Natural killer cell (primary cell): ENCODE data around the gene GSE1. TPM values are rescaled to one million over a fixed set of nuclear protein-coding genes. Genes with fewer than 3 reads are reported as not detected.
"Not testable (repeated sequence)": the region's sequence is repeated elsewhere in the genome, so short reads cannot be mapped to it uniquely, and the experiment has no call there.

Experiments used
- ATAC-seq, 3 donors: fragments of 150-1000 bp in 2 of 3; fragments of 200-7000 bp in 1 of 3; cut with Tn5 transposase; 1 replicate in 1 of 3; 2 replicates in 2 of 3; pipeline ENCODE4 v1.10.0; 2021; ENCODE audit warnings: mild to moderate bottlenecking in 2 of 3, moderate library complexity in 2 of 3
- DNase-seq, 2 donors: peaks; one replicate each; pipeline versions ENCODE4 v3.0.0 to v3.0.0-alpha.2; 2013 to 2021; ENCODE audit warnings: mixed read lengths in 1 of 2
- H3K27ac ChIP-seq: one replicate; pipeline ENCODE4 v1.5.1; 2013; ENCODE audit warnings: mild to moderate bottlenecking, low read length
- H3K27me3 ChIP-seq: one replicate; pipeline ENCODE4 v1.6.1; 2013; ENCODE audit warnings: low read length; ENCODE audit not compliant: control insufficient read depth, insufficient read depth
- H3K36me3 ChIP-seq: one replicate; pipeline ENCODE4 v1.6.1; 2013; ENCODE audit warnings: low read length; ENCODE audit not compliant: control insufficient read depth, insufficient read depth
- H3K4me1 ChIP-seq: one replicate; pipeline ENCODE4 v1.6.1; 2013; ENCODE audit warnings: low read length; ENCODE audit not compliant: control insufficient read depth, insufficient read depth
- H3K4me3 ChIP-seq: one replicate; pipeline ENCODE4 v1.5.1; 2013; ENCODE audit warnings: low read length
- H3K9me3 ChIP-seq: one replicate; pipeline ENCODE4 v1.6.1; 2013; ENCODE audit warnings: low read length; ENCODE audit not compliant: control insufficient read depth, insufficient read depth
- H3K27ac Mint-ChIP-seq, 2 donors: one replicate each; pipeline ENCODE4 v1.8.0; 2022; ENCODE audit warnings: mild to moderate bottlenecking in 2 of 2, mixed read lengths in 2 of 2, moderate library complexity in 1 of 2
- H3K27me3 Mint-ChIP-seq, 2 donors: one replicate each; pipeline ENCODE4 v1.8.0; 2022; ENCODE audit warnings: low read depth in 2 of 2, mixed read lengths in 2 of 2
- H3K36me3 Mint-ChIP-seq: one replicate; pipeline ENCODE4 v1.8.0; 2022; ENCODE audit warnings: mixed read lengths
- H3K4me1 Mint-ChIP-seq, 2 donors: one replicate each; pipeline ENCODE4 v1.8.0; 2022; ENCODE audit warnings: mixed read lengths in 2 of 2
- H3K4me3 Mint-ChIP-seq: one replicate; pipeline ENCODE4 v1.8.0; 2022; ENCODE audit warnings: mild to moderate bottlenecking, moderate library complexity, mixed read lengths
- H3K9me3 Mint-ChIP-seq, 2 donors: one replicate each; pipeline ENCODE4 v1.8.0; 2022; ENCODE audit warnings: mixed read lengths in 2 of 2
- WGBS: methylation state at CpG from one replicate; pipeline ENCODE4 v1.1.7; 2013; ENCODE audit warnings: missing lambda C conversion rate; ENCODE audit not compliant: insufficient coverage; 5-methylcytosine and 5-hydroxymethylcytosine counted together
- intact Hi-C: fragments of 100-400 bp; cut with micrococcal nuclease; formaldehyde crosslinking; loops from one replicate; pipeline ENCODE4 v1.14.2; 2022
- total RNA-seq, 4 donors: library from RNA; stranded (reverse); fragments of 120-200 nt in 1 of 4; gene quantifications; one replicate each; pipeline versions ENCODE4 v1.2.3 to v1.2.4, GENCODE V29; 2013 to 2022
- TF ChIP-seq, protein P1 (sequence below): fragments of 200-600 bp; IDR thresholded peaks from one replicate; pipeline ENCODE4 v1.8.0; 2022; ENCODE audit warnings: antibody characterized with exemption

The GSE1 gene
- total RNA-seq, 3 donors from 2014 or later (not counting 1 experiment from before 2014, with no cell fraction given), result 232 to 277 (median 233) TPM

DNA sequence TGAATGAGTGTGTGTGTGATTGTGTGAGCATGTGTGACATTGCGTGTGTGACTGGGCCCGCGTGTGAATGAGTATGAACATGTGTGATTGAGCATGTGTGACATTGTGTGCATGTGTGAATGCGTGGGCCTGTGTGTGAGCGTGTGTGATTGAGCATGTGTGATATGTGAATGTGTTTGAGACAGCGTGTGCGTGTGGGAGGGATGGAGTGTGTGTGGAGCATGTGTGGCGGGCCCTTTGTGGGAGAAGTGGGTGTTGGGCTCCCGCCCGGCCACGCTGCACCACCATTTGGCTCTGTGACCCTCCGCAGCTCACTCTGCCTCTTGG is 22.7 kb upstream of the GSE1 start:
- TF ChIP-seq, protein P1, sequence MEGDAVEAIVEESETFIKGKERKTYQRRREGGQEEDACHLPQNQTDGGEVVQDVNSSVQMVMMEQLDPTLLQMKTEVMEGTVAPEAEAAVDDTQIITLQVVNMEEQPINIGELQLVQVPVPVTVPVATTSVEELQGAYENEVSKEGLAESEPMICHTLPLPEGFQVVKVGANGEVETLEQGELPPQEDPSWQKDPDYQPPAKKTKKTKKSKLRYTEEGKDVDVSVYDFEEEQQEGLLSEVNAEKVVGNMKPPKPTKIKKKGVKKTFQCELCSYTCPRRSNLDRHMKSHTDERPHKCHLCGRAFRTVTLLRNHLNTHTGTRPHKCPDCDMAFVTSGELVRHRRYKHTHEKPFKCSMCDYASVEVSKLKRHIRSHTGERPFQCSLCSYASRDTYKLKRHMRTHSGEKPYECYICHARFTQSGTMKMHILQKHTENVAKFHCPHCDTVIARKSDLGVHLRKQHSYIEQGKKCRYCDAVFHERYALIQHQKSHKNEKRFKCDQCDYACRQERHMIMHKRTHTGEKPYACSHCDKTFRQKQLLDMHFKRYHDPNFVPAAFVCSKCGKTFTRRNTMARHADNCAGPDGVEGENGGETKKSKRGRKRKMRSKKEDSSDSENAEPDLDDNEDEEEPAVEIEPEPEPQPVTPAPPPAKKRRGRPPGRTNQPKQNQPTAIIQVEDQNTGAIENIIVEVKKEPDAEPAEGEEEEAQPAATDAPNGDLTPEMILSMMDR, result no peak
- Mint-ChIP-seq H3K27ac (no peak overlapping the region), H3K4me3 (no peak overlapping the region), H3K4me1 (peaks cover 16 to 54% of the 10 kb centered on the region in 2 donors), H3K36me3 (no peaks in the 10 kb centered on the region), H3K9me3 (no peaks in the 10 kb centered on the region), H3K27me3 (no peaks in the 10 kb centered on the region)
- Histone ChIP-seq H3K36me3 (peaks cover 7% of the 10 kb centered on the region), H3K4me3 (no peak overlapping the region), H3K9me3 (no peaks in the 10 kb centered on the region), H3K27me3 (no peaks in the 10 kb centered on the region), H3K4me1 (peaks cover 46% of the 10 kb centered on the region), H3K27ac (no peak overlapping the region)
- intact Hi-C loops, result no loop called here
- DNase-seq (no peak), ATAC-seq (no peak)
- 96% methylated on average over 12 of the region's 12 CpGs for WGBS

DNA sequence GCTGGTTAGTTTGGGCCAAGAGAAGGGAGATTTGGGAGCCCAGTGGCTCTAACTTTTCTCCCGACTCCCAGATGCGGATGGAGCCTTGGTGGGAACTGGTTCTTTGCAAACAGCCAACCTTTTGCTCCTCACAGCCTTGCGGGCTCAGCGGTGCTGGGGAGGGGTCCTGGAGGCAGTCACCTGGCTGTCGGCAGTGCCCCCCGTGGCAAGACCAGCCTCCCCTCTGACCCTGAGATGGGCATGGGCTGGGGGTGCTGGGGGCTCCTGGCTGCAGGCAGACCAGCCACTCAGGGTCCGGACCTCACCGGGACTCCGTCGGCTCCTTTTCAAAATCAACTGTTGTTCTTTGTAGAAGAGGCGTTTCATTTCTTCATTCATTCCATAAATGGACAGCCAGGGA is 21.7 kb upstream of the GSE1 start:
- DNase-seq, result no peak
- Histone ChIP-seq H3K27ac (no peak overlapping the region), H3K4me3 (no peak overlapping the region), H3K9me3 (no peaks in the 10 kb centered on the region), H3K27me3 (no peaks in the 10 kb centered on the region), H3K36me3 (peaks cover 4% of the 10 kb centered on the region), H3K4me1 (peaks cover 38% of the 10 kb centered on the region)
- no peaks in the 10 kb centered on the region for H3K9me3 Mint-ChIP-seq
- H3K27me3 Mint-ChIP-seq, result no peaks in the 10 kb centered on the region
- H3K36me3 Mint-ChIP-seq, result no peaks in the 10 kb centered on the region
- H3K4me3 Mint-ChIP-seq, result no peak overlapping the region
- 93% methylated on average over 10 of the region's 11 CpGs for WGBS
- ATAC-seq, result no peak
- peaks cover 22 to 54% of the 10 kb centered on the region in 2 donors for H3K4me1 Mint-ChIP-seq
- intact Hi-C loops, result no loop called here
- no peak overlapping the region for H3K27ac Mint-ChIP-seq
- TF ChIP-seq, protein P1, result no peak

DNA sequence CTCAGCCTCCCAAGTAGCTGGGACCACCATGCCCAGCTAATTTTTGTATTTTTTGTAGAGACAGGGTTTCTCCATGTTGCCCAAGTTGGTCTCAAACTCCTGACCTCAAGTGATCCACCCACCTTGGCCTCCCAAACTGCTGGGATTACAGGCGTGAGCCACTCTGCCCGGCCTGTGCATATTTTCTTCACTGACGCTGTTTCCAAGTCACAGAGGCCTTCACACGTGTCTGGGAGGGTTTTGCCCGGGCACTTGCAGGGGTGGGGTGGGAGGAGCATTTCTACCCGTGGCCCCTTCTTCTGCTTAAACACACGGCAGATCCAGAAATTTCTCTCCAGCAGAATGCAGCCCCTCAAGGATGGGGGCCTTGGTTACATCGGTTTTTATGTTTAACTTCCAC is 20.8 kb upstream of the GSE1 start:
- H3K4me3 ChIP-seq, ATAC-seq, H3K9me3 Mint-ChIP-seq, H3K27ac ChIP-seq, H3K9me3 ChIP-seq, H3K27me3 Mint-ChIP-seq, intact Hi-C loops, H3K36me3 Mint-ChIP-seq, H3K4me3 Mint-ChIP-seq, DNase-seq, H3K27me3 ChIP-seq, H3K36me3 ChIP-seq: not testable (repeated sequence)
- Mint-ChIP-seq H3K27ac (peak overlapping the region in 1 of 2 donors; percentile 32), H3K4me1 (peaks cover 22 to 46% of the 10 kb centered on the region in 2 donors)
- WGBS, result 69% methylated on average over 8 of the region's 8 CpGs
- peaks cover 30% of the 10 kb centered on the region for H3K4me1 ChIP-seq

DNA sequence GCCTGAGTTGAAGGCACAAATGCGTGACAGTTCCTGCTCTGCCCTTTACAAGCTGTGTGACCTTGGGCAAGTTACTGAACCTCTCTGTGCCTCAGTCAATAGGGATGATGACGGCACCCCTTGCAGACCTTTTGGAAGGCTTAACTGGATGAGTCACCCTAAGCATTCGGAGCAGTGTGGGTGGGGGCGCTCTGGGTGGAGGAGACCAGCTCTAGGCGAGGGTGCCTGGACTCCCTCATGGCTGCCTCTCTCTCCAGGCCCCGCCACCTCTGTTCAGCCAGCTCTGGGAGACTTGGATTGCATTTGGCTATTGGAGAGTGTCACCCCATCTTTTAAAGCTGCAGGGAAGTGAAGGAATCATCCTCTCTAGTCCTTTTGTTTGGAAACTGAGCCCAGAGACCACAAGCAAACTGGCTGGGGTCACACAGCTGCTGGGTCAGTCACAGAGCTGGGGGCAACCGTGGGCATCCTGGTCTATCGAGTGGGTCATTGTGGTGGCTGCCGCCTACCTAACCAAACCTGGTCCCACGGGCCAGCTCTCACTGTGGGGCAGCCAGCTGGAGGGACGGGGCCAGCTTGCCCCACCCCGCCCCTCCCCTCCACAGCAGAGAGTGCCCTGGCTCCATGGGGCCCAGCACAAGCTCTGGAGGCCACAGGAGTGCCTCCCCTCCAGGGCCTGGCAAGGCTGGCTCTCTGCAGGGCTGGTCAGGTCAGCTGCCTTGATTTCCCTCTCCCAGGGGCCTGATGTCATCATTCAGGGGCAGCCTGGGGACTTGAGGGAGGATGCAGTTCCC is 20.2 kb upstream of the GSE1 start:
- ATAC-seq, result peak in 1 of 3 donors; percentile 9
- Mint-ChIP-seq H3K9me3 (no peaks in the 10 kb centered on the region), H3K4me3 (no peak overlapping the region), H3K27me3 (no peaks in the 10 kb centered on the region), H3K27ac (peak overlapping the region; percentile 32 to 74), H3K4me1 (peaks cover 26 to 51% of the 10 kb centered on the region in 2 donors), H3K36me3 (no peaks in the 10 kb centered on the region)
- no peak overlapping the region for H3K4me3 ChIP-seq
- intact Hi-C loops, result no loop called here
- DNase-seq, result no peak
- TF ChIP-seq, protein P1, result no peak
- H3K36me3 ChIP-seq, result peaks cover 6% of the 10 kb centered on the region
- WGBS, result 78% methylated on average over 12 of the region's 12 CpGs
- no peaks in the 10 kb centered on the region for H3K27me3 ChIP-seq
- no peak overlapping the region for H3K27ac ChIP-seq
- peaks cover 27% of the 10 kb centered on the region for H3K4me1 ChIP-seq
- H3K9me3 ChIP-seq, result no peaks in the 10 kb centered on the region
